ENCODE data around the gene CDH4. TPM values are rescaled to one million over a fixed set of nuclear protein-coding genes. Genes with fewer than 3 reads are reported as not detected.

CDH4 gene
- total and polyA plus RNA-seq, 10 donors = 0.30 to 20.1 (median 7.7) TPM

- TF ChIP-seq POLR2A (IDR thresholded peaks at IDR 0.05) = no peak
- TF ChIP-seq, protein P1, sequence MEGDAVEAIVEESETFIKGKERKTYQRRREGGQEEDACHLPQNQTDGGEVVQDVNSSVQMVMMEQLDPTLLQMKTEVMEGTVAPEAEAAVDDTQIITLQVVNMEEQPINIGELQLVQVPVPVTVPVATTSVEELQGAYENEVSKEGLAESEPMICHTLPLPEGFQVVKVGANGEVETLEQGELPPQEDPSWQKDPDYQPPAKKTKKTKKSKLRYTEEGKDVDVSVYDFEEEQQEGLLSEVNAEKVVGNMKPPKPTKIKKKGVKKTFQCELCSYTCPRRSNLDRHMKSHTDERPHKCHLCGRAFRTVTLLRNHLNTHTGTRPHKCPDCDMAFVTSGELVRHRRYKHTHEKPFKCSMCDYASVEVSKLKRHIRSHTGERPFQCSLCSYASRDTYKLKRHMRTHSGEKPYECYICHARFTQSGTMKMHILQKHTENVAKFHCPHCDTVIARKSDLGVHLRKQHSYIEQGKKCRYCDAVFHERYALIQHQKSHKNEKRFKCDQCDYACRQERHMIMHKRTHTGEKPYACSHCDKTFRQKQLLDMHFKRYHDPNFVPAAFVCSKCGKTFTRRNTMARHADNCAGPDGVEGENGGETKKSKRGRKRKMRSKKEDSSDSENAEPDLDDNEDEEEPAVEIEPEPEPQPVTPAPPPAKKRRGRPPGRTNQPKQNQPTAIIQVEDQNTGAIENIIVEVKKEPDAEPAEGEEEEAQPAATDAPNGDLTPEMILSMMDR (IDR thresholded peaks at IDR 0.05 in 8 of 11, conservative IDR thresholded peaks at IDR 0.05 in 3 of 11) = no peak
- TF ChIP-seq POLR2AphosphoS5 (IDR thresholded peaks at IDR 0.05) = no peak
- intact Hi-C loops (cut with DNase I; ENCODE audit: low total_unique reads) = no loop called here
- Histone ChIP-seq H3K9me3 (peaks cover 0 to 30% (median 0%) of the 10 kb centered on the region in 8 donors), H3K36me3 (no peaks in the 10 kb centered on the region), H3K27me3 (replicated peaks in 1 of 7) (no peaks in the 10 kb centered on the region), H3K4me1 (no peaks in the 10 kb centered on the region), H3K4me3 (no peak overlapping the region), H3K27ac (no peak overlapping the region)
- DNase-seq = no peak
- 82 to 88% (median 84%) methylated on average over 14 to 17 of the region's 17 CpGs for WGBS, 5 donors
These were observed 379.7 kb downstream of the CDH4 start for GRCh38 chr20:61631751-61632150.

DNA sequence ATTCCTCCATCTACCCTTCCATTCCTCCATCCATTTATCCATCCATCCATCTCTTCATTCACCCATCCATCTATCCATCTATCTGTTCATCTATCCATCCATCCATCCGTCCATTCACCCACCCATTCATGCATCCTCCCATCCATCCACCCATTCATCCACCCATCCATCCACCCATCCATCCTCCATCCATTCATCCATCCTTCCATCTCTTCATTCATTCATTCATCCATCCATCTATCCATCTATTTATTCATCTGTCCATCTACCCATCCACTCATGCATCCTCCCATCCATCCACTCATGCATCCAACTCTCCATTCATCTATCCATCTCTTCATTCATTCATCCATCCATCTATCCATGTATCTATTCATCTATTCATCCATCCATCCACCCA is 380.9 kb downstream of the CDH4 start:
- Histone ChIP-seq H3K27ac (no peak overlapping the region), H3K9me3 (peaks cover 0 to 26% (median 0%) of the 10 kb centered on the region in 8 donors), H3K4me1 (no peaks in the 10 kb centered on the region), H3K27me3 (replicated peaks in 1 of 7) (no peaks in the 10 kb centered on the region), H3K4me3 (no peak overlapping the region), H3K36me3 (no peaks in the 10 kb centered on the region)
- DNase-seq = no peak
- intact Hi-C loops (cut with DNase I; ENCODE audit: low total_unique reads) = no loop called here
- 80 to 96% (median 87%) methylated on average over 1 of the region's 1 CpG for WGBS, 5 donors
- TF ChIP-seq, protein P1 (IDR thresholded peaks at IDR 0.05 in 8 of 11, conservative IDR thresholded peaks at IDR 0.05 in 3 of 11) = no peak
- no peak for TF ChIP-seq POLR2A (IDR thresholded peaks at IDR 0.05)
- no peak for TF ChIP-seq POLR2AphosphoS5 (IDR thresholded peaks at IDR 0.05)

GRCh38 chr20:61634376-61635145 is 382.5 kb downstream of the CDH4 start:
- no peak overlapping the region for H3K4me3 ChIP-seq
- H3K27me3 ChIP-seq (replicated peaks in 1 of 7) = no peaks in the 10 kb centered on the region
- intact Hi-C loops (cut with DNase I; ENCODE audit: low total_unique reads) = no loop called here
- no peaks in the 10 kb centered on the region for H3K4me1 ChIP-seq
- H3K36me3 ChIP-seq = no peaks in the 10 kb centered on the region
- TF ChIP-seq, protein P1 (IDR thresholded peaks at IDR 0.05 in 8 of 11, conservative IDR thresholded peaks at IDR 0.05 in 3 of 11) = no peak
- no peak for TF ChIP-seq POLR2AphosphoS5 (IDR thresholded peaks at IDR 0.05)
- no peak for TF ChIP-seq POLR2A (IDR thresholded peaks at IDR 0.05)
- H3K27ac ChIP-seq = no peak overlapping the region
- peaks cover 0 to 21% (median 0%) of the 10 kb centered on the region in 8 donors for H3K9me3 ChIP-seq
- 86 to 92% (median 90%) methylated on average over 26 to 28 of the region's 28 CpGs for WGBS, 5 donors
- no peak for DNase-seq

GRCh38 chr20:61635721-61636455 is 383.8 kb downstream of the CDH4 start:
- Histone ChIP-seq H3K4me1 (no peaks in the 10 kb centered on the region), H3K36me3 (no peaks in the 10 kb centered on the region), H3K9me3 (peaks cover 0 to 21% (median 0%) of the 10 kb centered on the region in 8 donors), H3K27me3 (replicated peaks in 1 of 7) (no peaks in the 10 kb centered on the region), H3K4me3 (no peak overlapping the region), H3K27ac (no peak overlapping the region)
- DNase-seq = no peak
- TF ChIP-seq, protein P1 (IDR thresholded peaks at IDR 0.05 in 8 of 11, conservative IDR thresholded peaks at IDR 0.05 in 3 of 11) = no peak
- no peak for TF ChIP-seq POLR2AphosphoS5 (IDR thresholded peaks at IDR 0.05)
- TF ChIP-seq POLR2A (IDR thresholded peaks at IDR 0.05) = no peak
- WGBS, 5 donors = 66 to 80% (median 74%) methylated on average over 17 to 19 of the region's 19 CpGs
- intact Hi-C loops (cut with DNase I; ENCODE audit: low total_unique reads) = no loop called here
